Nephron (organoid): ENCODE measurements around the gene RBMS2.

ENCODE experiments used
- H3K27ac Mint-ChIP-seq, 3 experiments: 2 replicates each; pipeline ENCODE4 v1.8.0; 2020; ENCODE audit warnings: mixed read lengths in 3 of 3, mild to moderate bottlenecking in 2 of 3, moderate library complexity in 1 of 3
- H3K27me3 Mint-ChIP-seq: 2 replicates; pipeline ENCODE4 v1.8.0; 2021; ENCODE audit warnings: low read depth, mild to moderate bottlenecking, moderate library complexity, mixed read lengths
- H3K36me3 Mint-ChIP-seq: 2 replicates; pipeline ENCODE4 v1.8.0; 2020; ENCODE audit warnings: low read depth, mixed read lengths
- H3K4me1 Mint-ChIP-seq: 2 replicates; pipeline ENCODE4 v1.8.0; 2020; ENCODE audit warnings: mixed read lengths
- H3K4me3 Mint-ChIP-seq, 3 experiments: 2 replicates each; pipeline ENCODE4 v1.8.0; 2020; ENCODE audit warnings: mild to moderate bottlenecking in 3 of 3, mixed read lengths in 3 of 3, moderate library complexity in 2 of 3
- H3K9me3 Mint-ChIP-seq: 2 replicates; pipeline ENCODE4 v1.8.0; 2020; ENCODE audit warnings: mixed read lengths
- CTCF ChIP-seq, 3 experiments: fragments of 200-600 bp; sonication (generic); IDR thresholded peaks; one replicate each; pipeline ENCODE4 v1.5.0; 2021; ENCODE audit warnings: antibody characterized with exemption in 3 of 3; ENCODE audit not compliant: unreplicated experiment in 3 of 3

The RBMS2 gene

GRCh38 chr12:56589783-56590182 lies 68.2 kb downstream of the RBMS2 start:
- Mint-ChIP-seq H3K36me3 (peaks cover 38% of the 10 kb centered on the region), H3K4me1 (peaks cover 24% of the 10 kb centered on the region), H3K9me3 (no peaks in the 10 kb centered on the region), H3K27ac (no peak overlapping the region), H3K4me3 (no peak overlapping the region), H3K27me3 (no peaks in the 10 kb centered on the region)
- no peak for TF ChIP-seq CTCF (IDR thresholded peaks at IDR 0.05; ENCODE audit: unreplicated experiment in 3 of 3)

- Mint-ChIP-seq H3K27ac (no peak overlapping the region), H3K9me3 (no peaks in the 10 kb centered on the region), H3K36me3 (peaks cover 33% of the 10 kb centered on the region), H3K4me1 (peaks cover 26% of the 10 kb centered on the region), H3K4me3 (no peak overlapping the region), H3K27me3 (no peaks in the 10 kb centered on the region)
- peak in 2 of 3 experiments; percentile 21 to 29 for TF ChIP-seq CTCF (IDR thresholded peaks at IDR 0.05; ENCODE audit: unreplicated experiment in 3 of 3)
These were observed 68.7 kb downstream of the RBMS2 start for GRCh38 chr12:56590237-56590830.

GRCh38 chr12:56591126-56591525 lies 69.5 kb downstream of the RBMS2 start:
- H3K4me3 Mint-ChIP-seq = no peak overlapping the region
- H3K27me3 Mint-ChIP-seq = no peaks in the 10 kb centered on the region
- H3K4me1 Mint-ChIP-seq = peaks cover 26% of the 10 kb centered on the region
- TF ChIP-seq CTCF (IDR thresholded peaks at IDR 0.05; ENCODE audit: unreplicated experiment in 3 of 3) = no peak
- H3K36me3 Mint-ChIP-seq = peaks cover 31% of the 10 kb centered on the region
- H3K9me3 Mint-ChIP-seq = no peaks in the 10 kb centered on the region
- H3K27ac Mint-ChIP-seq = peak overlapping the region in 2 of 3 experiments; percentile 17 to 47

- Mint-ChIP-seq H3K4me1 (peaks cover 26% of the 10 kb centered on the region), H3K36me3 (peaks cover 29% of the 10 kb centered on the region), H3K27ac (peak overlapping the region; percentile 40 to 78 (median 47)), H3K27me3 (no peaks in the 10 kb centered on the region), H3K9me3 (no peaks in the 10 kb centered on the region), H3K4me3 (no peak overlapping the region)
- TF ChIP-seq CTCF (IDR thresholded peaks at IDR 0.05; ENCODE audit: unreplicated experiment in 3 of 3) = no peak
These were observed 70.3 kb downstream of the RBMS2 start for GRCh38 chr12:56591961-56592360.

- Mint-ChIP-seq H3K4me3 (no peak overlapping the region), H3K27ac (peak overlapping the region; percentile 75 to 90 (median 85)), H3K4me1 (peaks cover 26% of the 10 kb centered on the region), H3K27me3 (no peaks in the 10 kb centered on the region), H3K36me3 (peaks cover 30% of the 10 kb centered on the region), H3K9me3 (no peaks in the 10 kb centered on the region)
- peak; percentile 73 to 83 (median 76) for TF ChIP-seq CTCF (IDR thresholded peaks at IDR 0.05; ENCODE audit: unreplicated experiment in 3 of 3)
These were observed 72.4 kb downstream of the RBMS2 start for GRCh38 chr12:56593909-56594621.

- Mint-ChIP-seq H3K27ac (peak overlapping the region in 2 of 3 experiments; percentile 50 to 60), H3K9me3 (no peaks in the 10 kb centered on the region), H3K4me1 (peaks cover 18% of the 10 kb centered on the region), H3K27me3 (no peaks in the 10 kb centered on the region), H3K36me3 (peaks cover 51% of the 10 kb centered on the region), H3K4me3 (no peak overlapping the region)
- TF ChIP-seq CTCF (IDR thresholded peaks at IDR 0.05; ENCODE audit: unreplicated experiment in 3 of 3) = no peak
These were observed 75.2 kb downstream of the RBMS2 start for GRCh38 chr12:56596815-56597214.
